ENCODE results near the gene LRRC34.

DNA sequence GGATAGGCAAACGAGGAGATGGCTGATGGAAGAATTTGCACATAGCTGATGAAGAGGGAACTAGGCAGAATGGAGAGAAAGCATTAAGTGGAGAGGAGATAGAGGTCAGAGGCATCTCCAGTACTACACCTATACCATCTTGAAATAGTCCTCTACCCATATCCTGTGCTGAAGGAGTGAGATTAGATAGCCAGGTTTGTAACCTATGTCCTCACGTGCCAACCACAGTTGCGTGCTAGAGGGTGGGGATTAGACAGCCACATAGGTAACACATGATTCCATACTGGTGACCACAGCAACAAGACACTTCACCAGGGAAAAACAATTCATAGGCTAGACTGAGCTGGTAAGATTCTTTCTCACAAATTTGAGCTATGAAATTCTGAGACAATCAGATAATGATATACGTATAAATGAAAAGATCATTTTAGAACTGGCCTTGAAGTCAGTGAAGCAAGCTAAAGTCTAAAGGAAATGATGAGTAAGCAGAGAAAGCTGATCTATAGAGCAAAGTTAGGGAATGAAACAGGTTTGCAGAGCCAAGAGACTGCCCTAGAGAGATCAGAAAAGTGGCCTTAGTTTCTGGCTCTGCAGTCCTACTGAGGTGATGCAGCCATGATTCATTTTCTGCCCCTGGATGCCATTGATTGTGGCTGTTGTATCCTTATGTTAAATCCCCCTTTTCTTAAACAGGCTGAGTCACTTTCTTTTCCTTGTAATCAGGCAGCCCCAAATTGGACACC is 21.8 kb downstream of the LRRC34 start:
- TF ChIP-seq, protein P1, sequence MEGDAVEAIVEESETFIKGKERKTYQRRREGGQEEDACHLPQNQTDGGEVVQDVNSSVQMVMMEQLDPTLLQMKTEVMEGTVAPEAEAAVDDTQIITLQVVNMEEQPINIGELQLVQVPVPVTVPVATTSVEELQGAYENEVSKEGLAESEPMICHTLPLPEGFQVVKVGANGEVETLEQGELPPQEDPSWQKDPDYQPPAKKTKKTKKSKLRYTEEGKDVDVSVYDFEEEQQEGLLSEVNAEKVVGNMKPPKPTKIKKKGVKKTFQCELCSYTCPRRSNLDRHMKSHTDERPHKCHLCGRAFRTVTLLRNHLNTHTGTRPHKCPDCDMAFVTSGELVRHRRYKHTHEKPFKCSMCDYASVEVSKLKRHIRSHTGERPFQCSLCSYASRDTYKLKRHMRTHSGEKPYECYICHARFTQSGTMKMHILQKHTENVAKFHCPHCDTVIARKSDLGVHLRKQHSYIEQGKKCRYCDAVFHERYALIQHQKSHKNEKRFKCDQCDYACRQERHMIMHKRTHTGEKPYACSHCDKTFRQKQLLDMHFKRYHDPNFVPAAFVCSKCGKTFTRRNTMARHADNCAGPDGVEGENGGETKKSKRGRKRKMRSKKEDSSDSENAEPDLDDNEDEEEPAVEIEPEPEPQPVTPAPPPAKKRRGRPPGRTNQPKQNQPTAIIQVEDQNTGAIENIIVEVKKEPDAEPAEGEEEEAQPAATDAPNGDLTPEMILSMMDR (IDR thresholded peaks at IDR 0.05 in 2 of 3, conservative IDR thresholded peaks at IDR 0.05 in 1 of 3; ENCODE audit: control insufficient read depth in 2 of 3, extremely low read depth in 1 of 3, insufficient read depth in 1 of 3, low read depth in 3 of 3, low read length in 3 of 3), result no peak
- no peak for TF ChIP-seq EP300 (IDR thresholded peaks at IDR 0.05; ENCODE audit: borderline replicate concordance in 1 of 2, control insufficient read depth in 1 of 2, low read depth in 2 of 2, low read length in 2 of 2)
- TF ChIP-seq, protein P2, sequence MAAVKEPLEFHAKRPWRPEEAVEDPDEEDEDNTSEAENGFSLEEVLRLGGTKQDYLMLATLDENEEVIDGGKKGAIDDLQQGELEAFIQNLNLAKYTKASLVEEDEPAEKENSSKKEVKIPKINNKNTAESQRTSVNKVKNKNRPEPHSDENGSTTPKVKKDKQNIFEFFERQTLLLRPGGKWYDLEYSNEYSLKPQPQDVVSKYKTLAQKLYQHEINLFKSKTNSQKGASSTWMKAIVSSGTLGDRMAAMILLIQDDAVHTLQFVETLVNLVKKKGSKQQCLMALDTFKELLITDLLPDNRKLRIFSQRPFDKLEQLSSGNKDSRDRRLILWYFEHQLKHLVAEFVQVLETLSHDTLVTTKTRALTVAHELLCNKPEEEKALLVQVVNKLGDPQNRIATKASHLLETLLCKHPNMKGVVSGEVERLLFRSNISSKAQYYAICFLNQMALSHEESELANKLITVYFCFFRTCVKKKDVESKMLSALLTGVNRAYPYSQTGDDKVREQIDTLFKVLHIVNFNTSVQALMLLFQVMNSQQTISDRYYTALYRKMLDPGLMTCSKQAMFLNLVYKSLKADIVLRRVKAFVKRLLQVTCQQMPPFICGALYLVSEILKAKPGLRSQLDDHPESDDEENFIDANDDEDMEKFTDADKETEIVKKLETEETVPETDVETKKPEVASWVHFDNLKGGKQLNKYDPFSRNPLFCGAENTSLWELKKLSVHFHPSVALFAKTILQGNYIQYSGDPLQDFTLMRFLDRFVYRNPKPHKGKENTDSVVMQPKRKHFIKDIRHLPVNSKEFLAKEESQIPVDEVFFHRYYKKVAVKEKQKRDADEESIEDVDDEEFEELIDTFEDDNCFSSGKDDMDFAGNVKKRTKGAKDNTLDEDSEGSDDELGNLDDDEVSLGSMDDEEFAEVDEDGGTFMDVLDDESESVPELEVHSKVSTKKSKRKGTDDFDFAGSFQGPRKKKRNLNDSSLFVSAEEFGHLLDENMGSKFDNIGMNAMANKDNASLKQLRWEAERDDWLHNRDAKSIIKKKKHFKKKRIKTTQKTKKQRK (IDR thresholded peaks at IDR 0.05; ENCODE audit: low read depth, low read length), result no peak
- TF ChIP-seq, protein P3, sequence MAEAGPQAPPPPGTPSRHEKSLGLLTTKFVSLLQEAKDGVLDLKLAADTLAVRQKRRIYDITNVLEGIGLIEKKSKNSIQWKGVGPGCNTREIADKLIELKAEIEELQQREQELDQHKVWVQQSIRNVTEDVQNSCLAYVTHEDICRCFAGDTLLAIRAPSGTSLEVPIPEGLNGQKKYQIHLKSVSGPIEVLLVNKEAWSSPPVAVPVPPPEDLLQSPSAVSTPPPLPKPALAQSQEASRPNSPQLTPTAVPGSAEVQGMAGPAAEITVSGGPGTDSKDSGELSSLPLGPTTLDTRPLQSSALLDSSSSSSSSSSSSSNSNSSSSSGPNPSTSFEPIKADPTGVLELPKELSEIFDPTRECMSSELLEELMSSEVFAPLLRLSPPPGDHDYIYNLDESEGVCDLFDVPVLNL (IDR thresholded peaks at IDR 0.05; ENCODE audit: low read depth, low read length), result no peak
- no peak for TF ChIP-seq MLLT1 (IDR thresholded peaks at IDR 0.05)
- TF ChIP-seq, protein P4, sequence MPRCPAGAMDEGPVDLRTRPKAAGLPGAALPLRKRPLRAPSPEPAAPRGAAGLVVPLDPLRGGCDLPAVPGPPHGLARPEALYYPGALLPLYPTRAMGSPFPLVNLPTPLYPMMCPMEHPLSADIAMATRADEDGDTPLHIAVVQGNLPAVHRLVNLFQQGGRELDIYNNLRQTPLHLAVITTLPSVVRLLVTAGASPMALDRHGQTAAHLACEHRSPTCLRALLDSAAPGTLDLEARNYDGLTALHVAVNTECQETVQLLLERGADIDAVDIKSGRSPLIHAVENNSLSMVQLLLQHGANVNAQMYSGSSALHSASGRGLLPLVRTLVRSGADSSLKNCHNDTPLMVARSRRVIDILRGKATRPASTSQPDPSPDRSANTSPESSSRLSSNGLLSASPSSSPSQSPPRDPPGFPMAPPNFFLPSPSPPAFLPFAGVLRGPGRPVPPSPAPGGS (IDR thresholded peaks at IDR 0.05; ENCODE audit: borderline replicate concordance, insufficient read depth, low read depth, low read length, poor library complexity, severe bottlenecking), result no peak
- no peak for TF ChIP-seq SMC3 (IDR thresholded peaks at IDR 0.05; ENCODE audit: borderline replicate concordance, low read length)
- no peak; the same call in 1 of the 2 replicates for TF ChIP-seq POLR2AphosphoS5 (IDR thresholded peaks at IDR 0.05; ENCODE audit: low read length)
